ENCODE data around the gene MZF1. TPM values are rescaled to one million over a fixed set of nuclear protein-coding genes. Genes with fewer than 3 reads are reported as not detected.

Gene MZF1

Small RNA genes lying within 50 kb of the gene (small RNA-seq; reads per million reads assigned to genes)
- 0.84 reads per million, percentile 20 among the genes with 10 or more reads in this experiment for gene MIR6807
- not detected for gene RN7SL525P

Measured in skeletal muscle satellite cell (primary cell).